Neuronal stem cell (in vitro differentiated cells): ENCODE measurements around the gene KRT33B.

Source experiments
- DNase-seq: peaks from one replicate; pipeline ENCODE4 v3.0.0-alpha.2; 2013; ENCODE audit warnings: low spot score
- H2AFZ ChIP-seq: one replicate; pipeline ENCODE4 v1.6.1; 2013; ENCODE audit warnings: mild to moderate bottlenecking, low read length, inconsistent platforms
- H2AK5ac ChIP-seq: 2 replicates; pipeline ENCODE4 v1.6.1; 2013; ENCODE audit warnings: low read depth, mild to moderate bottlenecking, inconsistent platforms, low read length, moderate library complexity, mixed read lengths
- H2BK120ac ChIP-seq: 2 replicates; pipeline ENCODE4 v1.6.1; 2013; ENCODE audit warnings: low read depth, mild to moderate bottlenecking, inconsistent platforms, low read length, moderate library complexity, mixed read lengths
- H2BK12ac ChIP-seq: one replicate; pipeline ENCODE4 v1.6.1; 2013; ENCODE audit warnings: low read length, inconsistent platforms
- H2BK15ac ChIP-seq: 2 replicates; pipeline ENCODE4 v1.6.1; 2013; ENCODE audit warnings: mild to moderate bottlenecking, low read length, inconsistent platforms, mixed read lengths
- H2BK5ac ChIP-seq: one replicate; pipeline ENCODE4 v1.6.1; 2013; ENCODE audit warnings: inconsistent platforms, mild to moderate bottlenecking, low read length, moderate library complexity
- H3K14ac ChIP-seq: one replicate; pipeline ENCODE4 v1.6.1; 2013; ENCODE audit warnings: low read length, inconsistent platforms
- H3K18ac ChIP-seq: 2 replicates; pipeline ENCODE4 v1.6.1; 2013; ENCODE audit warnings: low read length, inconsistent platforms
- H3K23ac ChIP-seq: 2 replicates; pipeline ENCODE4 v1.6.1; 2013; ENCODE audit warnings: low read depth, mild to moderate bottlenecking, mixed read lengths, low read length, inconsistent platforms; ENCODE audit not compliant: poor library complexity
- H3K27ac ChIP-seq: replicated peaks from 3 replicates; pipeline ENCODE4 v1.5.1; 2013; ENCODE audit warnings: low read length, inconsistent platforms
- H3K27me3 ChIP-seq, 3 experiments: 2 replicates each; pipeline ENCODE4 v1.6.1; 2013; ENCODE audit warnings: low read length in 3 of 3, mild to moderate bottlenecking in 2 of 3, inconsistent platforms in 1 of 3, low read depth in 1 of 3, mixed read lengths in 1 of 3, moderate library complexity in 1 of 3; ENCODE audit not compliant: control insufficient read depth in 3 of 3, insufficient read depth in 3 of 3
- H3K36me3 ChIP-seq, 2 donors: replicated peaks in 1 of 2; 2 replicates each; pipeline ENCODE4 v1.6.1; 2013; ENCODE audit warnings: low read length in 2 of 2; ENCODE audit not compliant: control insufficient read depth in 2 of 2, insufficient read depth in 2 of 2
- H3K4ac ChIP-seq: 2 replicates; pipeline ENCODE4 v1.6.1; 2013; ENCODE audit warnings: inconsistent platforms, mild to moderate bottlenecking, low read length, moderate library complexity
- H3K4me1 ChIP-seq, 2 donors: 1 replicate in 1 of 2; 2 replicates in 1 of 2; pipeline ENCODE4 v1.6.1; 2013; ENCODE audit warnings: low read length in 2 of 2, low read depth in 1 of 2; ENCODE audit not compliant: control insufficient read depth in 2 of 2, insufficient read depth in 1 of 2
- H3K4me2 ChIP-seq: one replicate; pipeline ENCODE4 v1.6.1; 2013; ENCODE audit warnings: mild to moderate bottlenecking, low read length, inconsistent platforms; ENCODE audit not compliant: insufficient read depth, poor library complexity, severe bottlenecking
- H3K4me3 ChIP-seq, 2 donors: 2 replicates each; pipeline ENCODE4 v1.5.1; 2013; ENCODE audit warnings: low read length in 2 of 2, mild to moderate bottlenecking in 2 of 2, inconsistent platforms in 1 of 2, moderate library complexity in 1 of 2
- H3K79me1 ChIP-seq: one replicate; pipeline ENCODE4 v1.6.1; 2013; ENCODE audit warnings: low read depth, mild to moderate bottlenecking, inconsistent platforms, low read length, moderate library complexity
- H3K9ac ChIP-seq: one replicate; pipeline ENCODE4 v1.6.1; 2013; ENCODE audit warnings: mild to moderate bottlenecking, low read depth, low read length, inconsistent platforms; ENCODE audit not compliant: poor library complexity
- H3K9me3 ChIP-seq, 2 donors: replicated peaks in 1 of 2; 2 replicates each; pipeline versions ENCODE3 to v1.6.1; 2013; ENCODE audit warnings: low read length in 2 of 2, mild to moderate bottlenecking in 2 of 2, inconsistent platforms in 1 of 2, low read depth in 1 of 2, mixed read lengths in 1 of 2, moderate library complexity in 1 of 2; ENCODE audit not compliant: control insufficient read depth in 2 of 2, insufficient read depth in 1 of 2
- H4K8ac ChIP-seq: one replicate; pipeline ENCODE4 v1.6.1; 2013; ENCODE audit warnings: low read depth, mild to moderate bottlenecking, inconsistent platforms, low read length, moderate library complexity
- H4K91ac ChIP-seq: one replicate; pipeline ENCODE4 v1.6.1; 2013; ENCODE audit warnings: low read length, low read depth, mild to moderate bottlenecking, inconsistent platforms; ENCODE audit not compliant: poor library complexity
- WGBS, 2 donors: extraction: QIAGEN DNeasy Blood & Tissue Kit; methylation state at CpG; one replicate each; pipeline ENCODE4 v1.1.7; 2013; ENCODE audit warnings: missing lambda C conversion rate in 2 of 2, mixed read lengths in 1 of 2; ENCODE audit not compliant: insufficient read length in 2 of 2, insufficient replicate concordance in 1 of 2; ENCODE audit errors: extremely low coverage in 2 of 2; 5-methylcytosine and 5-hydroxymethylcytosine counted together

KRT33B gene

DNA sequence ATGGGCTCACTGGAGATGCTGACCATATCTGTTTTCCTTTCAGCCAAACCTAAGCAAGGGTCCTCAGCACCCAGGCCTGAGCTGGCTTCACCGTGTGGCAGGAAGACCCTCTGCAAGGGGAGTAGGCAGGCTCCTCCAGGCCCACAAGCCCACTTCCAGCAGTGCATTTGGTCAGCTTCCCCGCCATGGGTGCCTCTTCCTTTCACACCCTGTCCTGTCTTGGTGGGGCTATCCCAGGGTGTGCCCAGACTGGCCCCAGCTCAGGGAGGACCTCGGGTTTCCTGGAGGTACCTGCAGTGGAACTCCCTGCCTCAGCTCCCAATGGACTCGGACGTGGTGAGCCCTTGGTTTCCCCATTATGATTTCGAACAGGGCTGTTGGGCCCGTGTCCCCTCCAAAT, 41.4 kb downstream of the KRT33B start:
- Histone ChIP-seq H3K27me3 (no peaks in the 10 kb centered on the region), H3K9ac (peak overlapping the region; percentile 63), H3K79me1 (no peaks in the 10 kb centered on the region), H2BK5ac (peak overlapping the region; percentile 89), H3K4ac (no peak overlapping the region), H3K36me3 (no peaks in the 10 kb centered on the region), H3K27ac (no peak overlapping the region), H2AK5ac (peak overlapping the region; percentile 88), H3K14ac (peak overlapping the region; percentile 3), H3K18ac (peak overlapping the region; percentile 24), H2BK15ac (peak overlapping the region; percentile 19), H2AFZ (no peak overlapping the region), H4K8ac (no peak overlapping the region), H3K9me3 (no peaks in the 10 kb centered on the region), H4K91ac (peak overlapping the region; percentile 56), H3K4me2 (no peak overlapping the region), H3K4me3 (no peak overlapping the region), H3K23ac (no peak overlapping the region), H2BK120ac (peak overlapping the region; percentile 6), H3K4me1 (no peaks in the 10 kb centered on the region), H2BK12ac (no peak overlapping the region)
- no CpG with 5 or more reads among the region's 7 CpGs for WGBS, 2 donors
- no peak for DNase-seq

DNA sequence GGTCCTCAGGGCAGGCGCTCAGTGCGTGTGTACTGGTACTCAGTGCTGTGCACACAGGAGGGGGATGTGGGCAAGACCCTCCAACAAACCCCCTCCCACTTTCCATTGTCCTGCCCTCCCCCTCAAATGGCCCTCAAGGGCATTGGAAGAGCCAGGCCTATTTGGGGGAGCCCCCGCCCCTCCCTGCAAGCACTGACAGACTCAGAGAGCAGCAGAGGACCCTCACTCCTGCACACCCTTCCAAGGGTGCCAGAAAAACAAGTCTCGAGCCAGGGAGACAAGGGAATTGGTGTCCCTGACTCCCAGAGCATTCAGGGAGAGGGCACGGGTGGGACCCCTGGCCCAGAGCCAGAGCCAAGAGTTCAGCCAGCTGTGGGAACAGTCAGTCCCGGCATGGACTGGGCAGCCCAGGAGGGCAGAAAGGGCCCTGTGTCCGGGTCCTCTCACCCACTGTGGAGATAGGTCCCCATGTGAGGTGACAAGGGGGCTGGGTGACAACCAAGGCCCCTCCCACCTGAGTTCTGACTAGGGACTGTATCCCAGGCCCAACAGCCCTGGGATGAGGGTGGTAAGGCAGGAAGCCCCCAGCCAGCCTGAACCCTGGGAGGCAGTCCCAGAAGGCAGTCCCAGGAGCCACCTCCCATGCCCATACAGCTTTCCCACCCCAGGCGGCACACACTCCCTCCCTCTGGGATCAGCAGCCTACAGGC, 42.0 kb downstream of the KRT33B start:
- Histone ChIP-seq H2AFZ (no peak overlapping the region), H3K27ac (no peak overlapping the region), H3K9ac (peak overlapping the region; percentile 30), H2AK5ac (peak overlapping the region; percentile 88), H3K79me1 (no peaks in the 10 kb centered on the region), H3K9me3 (no peaks in the 10 kb centered on the region), H2BK12ac (peak overlapping the region; percentile 64), H4K91ac (no peak overlapping the region), H3K4me3 (no peak overlapping the region), H3K36me3 (no peaks in the 10 kb centered on the region), H3K18ac (peak overlapping the region; percentile 12), H2BK5ac (peak overlapping the region; percentile 89), H3K4me1 (no peaks in the 10 kb centered on the region), H3K4ac (no peak overlapping the region), H3K27me3 (no peaks in the 10 kb centered on the region), H3K14ac (no peak overlapping the region), H4K8ac (no peak overlapping the region), H2BK120ac (peak overlapping the region; percentile 29), H2BK15ac (peak overlapping the region; percentile 19), H3K23ac (no peak overlapping the region), H3K4me2 (no peak overlapping the region)
- WGBS, 2 donors = no CpG with 5 or more reads among the region's 8 CpGs
- no peak for DNase-seq

- Histone ChIP-seq H3K4me2 (no peak overlapping the region), H2BK120ac (no peak overlapping the region), H3K14ac (peak overlapping the region; percentile 31), H3K18ac (peak overlapping the region; percentile 69), H3K4ac (no peak overlapping the region), H2AFZ (no peak overlapping the region), H3K9me3 (no peaks in the 10 kb centered on the region), H3K9ac (peak overlapping the region; percentile 33), H3K27me3 (no peaks in the 10 kb centered on the region), H2AK5ac (peak overlapping the region; percentile 96), H2BK12ac (peak overlapping the region; percentile 87), H3K27ac (no peak overlapping the region), H3K79me1 (no peaks in the 10 kb centered on the region), H2BK5ac (peak overlapping the region; percentile 43), H2BK15ac (peak overlapping the region; percentile 95), H4K8ac (no peak overlapping the region), H3K23ac (no peak overlapping the region), H3K36me3 (no peaks in the 10 kb centered on the region), H4K91ac (no peak overlapping the region), H3K4me1 (no peaks in the 10 kb centered on the region), H3K4me3 (no peak overlapping the region)
- DNase-seq = no peak
- WGBS, 2 donors = no CpG with 5 or more reads among the region's 18 CpGs
These were observed 43.2 kb downstream of the KRT33B start for GRCh38 chr17:41326173-41327145.

DNA sequence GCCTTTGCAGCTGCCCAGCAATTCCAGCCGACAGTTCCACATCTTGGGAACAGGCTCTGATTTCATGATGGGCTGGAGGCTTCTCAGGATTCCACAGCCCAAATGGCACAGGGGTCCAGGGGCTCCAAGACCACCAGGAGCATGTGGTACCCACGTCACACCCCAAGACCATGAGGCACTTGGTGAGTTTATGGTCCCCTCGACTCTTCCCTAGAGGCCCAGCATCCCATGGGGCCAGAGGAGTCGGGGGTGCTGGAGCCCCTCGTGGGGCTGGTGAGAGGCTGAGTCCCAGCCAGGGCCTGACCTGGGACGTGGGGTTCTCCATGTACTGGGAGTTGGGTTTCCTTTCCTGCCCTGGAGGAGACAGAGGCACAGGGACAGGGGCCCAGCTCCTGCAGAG, 44.0 kb downstream of the KRT33B start:
- DNase-seq = no peak
- H3K27ac ChIP-seq = no peak overlapping the region
- no peak overlapping the region for H2AFZ ChIP-seq
- no peaks in the 10 kb centered on the region for H3K36me3 ChIP-seq
- peak overlapping the region; percentile 82 for H2BK15ac ChIP-seq
- no peak overlapping the region for H3K4me3 ChIP-seq
- no peak overlapping the region for H3K4ac ChIP-seq
- H3K27me3 ChIP-seq = no peaks in the 10 kb centered on the region
- no peaks in the 10 kb centered on the region for H3K9me3 ChIP-seq
- peak overlapping the region; percentile 96 for H2AK5ac ChIP-seq
- no peaks in the 10 kb centered on the region for H3K4me1 ChIP-seq
- H4K91ac ChIP-seq = no peak overlapping the region
- H2BK12ac ChIP-seq = no peak overlapping the region
- no peak overlapping the region for H2BK5ac ChIP-seq
- H3K9ac ChIP-seq = no peak overlapping the region
- peak overlapping the region; percentile 31 for H3K14ac ChIP-seq
- peak overlapping the region; percentile 36 for H3K18ac ChIP-seq
- no peaks in the 10 kb centered on the region for H3K79me1 ChIP-seq
- H4K8ac ChIP-seq = no peak overlapping the region
- H3K4me2 ChIP-seq = no peak overlapping the region
- no CpG with 5 or more reads among the region's 6 CpGs for WGBS, 2 donors
- peak overlapping the region; percentile 46 for H3K23ac ChIP-seq
- H2BK120ac ChIP-seq = no peak overlapping the region
